Measurements from ENCODE around the gene CACNA1I. TPM values are rescaled to one million over a fixed set of nuclear protein-coding genes. Genes with fewer than 3 reads are reported as not detected.

Gene CACNA1I
- total RNA-seq, 1 donor from 2014 or later: not detected

GRCh38 chr22:39614442-39614841, 43.9 kb downstream of the CACNA1I start:
- Histone ChIP-seq H3K4me1 (no peaks in the 10 kb centered on the region), H3K9me3 (no peaks in the 10 kb centered on the region), H3K4me3 (no peak overlapping the region), H3K27ac (no peak overlapping the region), H3K36me3 (no peaks in the 10 kb centered on the region), H3K27me3 (no peaks in the 10 kb centered on the region)
- intact Hi-C loops (cut with DNase I): no loop called here
- no peak for DNase-seq (ENCODE audit: low spot score in 2 of 2)
- TF ChIP-seq CTCF (IDR thresholded peaks at IDR 0.05): no peak

DNA sequence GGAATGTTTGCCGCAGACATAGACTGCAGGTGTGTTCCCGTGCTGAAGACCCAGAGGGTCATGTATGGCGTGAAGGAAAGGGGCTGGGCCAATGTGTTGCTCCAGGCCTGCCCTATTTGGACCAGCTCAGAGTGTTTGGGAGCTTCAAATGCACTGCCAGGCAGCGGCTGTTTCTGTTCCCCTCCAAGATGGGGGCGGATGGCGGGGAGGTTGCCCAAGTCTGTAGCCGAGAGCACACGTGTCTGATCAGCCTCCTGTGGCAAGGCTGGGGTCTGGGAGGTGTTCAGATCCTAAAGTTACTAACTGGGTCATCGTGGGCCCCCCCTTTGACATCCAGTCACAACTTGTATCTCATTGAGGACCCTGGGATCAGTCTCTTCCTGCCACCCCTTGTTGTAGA, 45.5 kb downstream of the CACNA1I start:
- H3K9me3 ChIP-seq: no peaks in the 10 kb centered on the region
- TF ChIP-seq CTCF (IDR thresholded peaks at IDR 0.05): no peak
- no peak overlapping the region for H3K4me3 ChIP-seq
- no peaks in the 10 kb centered on the region for H3K27me3 ChIP-seq
- DNase-seq (ENCODE audit: low spot score in 2 of 2): no peak
- H3K27ac ChIP-seq: no peak overlapping the region
- H3K4me1 ChIP-seq: no peaks in the 10 kb centered on the region
- no peaks in the 10 kb centered on the region for H3K36me3 ChIP-seq
- intact Hi-C loops (cut with DNase I): no loop called here

- Histone ChIP-seq H3K4me3 (no peak overlapping the region), H3K36me3 (no peaks in the 10 kb centered on the region), H3K4me1 (no peaks in the 10 kb centered on the region), H3K27ac (no peak overlapping the region), H3K9me3 (no peaks in the 10 kb centered on the region), H3K27me3 (no peaks in the 10 kb centered on the region)
- intact Hi-C loops (cut with DNase I): no loop called here
- no peak for TF ChIP-seq CTCF (IDR thresholded peaks at IDR 0.05)
- no peak for DNase-seq (ENCODE audit: low spot score in 2 of 2)
These were observed 46.2 kb downstream of the CACNA1I start for GRCh38 chr22:39616781-39617180.

DNA sequence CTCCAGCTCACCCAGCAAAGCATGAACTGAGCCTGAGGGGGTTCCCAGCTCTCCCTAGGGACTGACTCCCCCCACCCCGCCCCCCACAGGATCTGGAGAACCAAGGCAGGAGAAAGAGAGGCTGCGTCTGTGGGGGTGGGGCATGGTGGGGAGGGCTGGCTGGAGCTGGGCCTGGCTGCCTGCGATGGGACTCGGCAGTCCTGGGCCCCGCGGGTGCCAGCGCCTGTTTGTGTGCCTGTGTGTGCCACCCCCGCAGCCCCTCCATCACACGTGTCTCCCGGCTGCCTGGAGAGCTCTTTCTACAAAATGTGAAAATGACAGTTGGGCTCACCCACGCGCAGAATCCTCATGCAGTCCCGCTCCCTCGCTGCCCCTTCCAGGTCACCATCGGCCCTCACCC, 46.8 kb downstream of the CACNA1I start:
- Histone ChIP-seq H3K36me3 (no peaks in the 10 kb centered on the region), H3K27ac (no peak overlapping the region), H3K4me1 (no peaks in the 10 kb centered on the region), H3K9me3 (no peaks in the 10 kb centered on the region), H3K27me3 (no peaks in the 10 kb centered on the region), H3K4me3 (no peak overlapping the region)
- TF ChIP-seq CTCF (IDR thresholded peaks at IDR 0.05): no peak
- intact Hi-C loops (cut with DNase I): no loop called here
- DNase-seq (ENCODE audit: low spot score in 2 of 2): no peak

- Histone ChIP-seq H3K36me3 (no peaks in the 10 kb centered on the region), H3K27me3 (no peaks in the 10 kb centered on the region), H3K4me1 (no peaks in the 10 kb centered on the region), H3K9me3 (no peaks in the 10 kb centered on the region), H3K4me3 (no peak overlapping the region), H3K27ac (no peak overlapping the region)
- intact Hi-C loops (cut with DNase I): no loop called here
- no peak for TF ChIP-seq CTCF (IDR thresholded peaks at IDR 0.05)
- no peak for DNase-seq (ENCODE audit: low spot score in 2 of 2)
These were observed 47.6 kb downstream of the CACNA1I start for GRCh38 chr22:39617970-39618757.

Data from ascending aorta (tissue), 2 donors.